Right hindlimb (tissue), 1 donor: Measurements from ENCODE around the gene PHKG2.

Source experiments
- DNase-seq: peaks from one replicate; pipeline ENCODE4 v3.0.0-alpha.2; 2018

Gene PHKG2

DNA sequence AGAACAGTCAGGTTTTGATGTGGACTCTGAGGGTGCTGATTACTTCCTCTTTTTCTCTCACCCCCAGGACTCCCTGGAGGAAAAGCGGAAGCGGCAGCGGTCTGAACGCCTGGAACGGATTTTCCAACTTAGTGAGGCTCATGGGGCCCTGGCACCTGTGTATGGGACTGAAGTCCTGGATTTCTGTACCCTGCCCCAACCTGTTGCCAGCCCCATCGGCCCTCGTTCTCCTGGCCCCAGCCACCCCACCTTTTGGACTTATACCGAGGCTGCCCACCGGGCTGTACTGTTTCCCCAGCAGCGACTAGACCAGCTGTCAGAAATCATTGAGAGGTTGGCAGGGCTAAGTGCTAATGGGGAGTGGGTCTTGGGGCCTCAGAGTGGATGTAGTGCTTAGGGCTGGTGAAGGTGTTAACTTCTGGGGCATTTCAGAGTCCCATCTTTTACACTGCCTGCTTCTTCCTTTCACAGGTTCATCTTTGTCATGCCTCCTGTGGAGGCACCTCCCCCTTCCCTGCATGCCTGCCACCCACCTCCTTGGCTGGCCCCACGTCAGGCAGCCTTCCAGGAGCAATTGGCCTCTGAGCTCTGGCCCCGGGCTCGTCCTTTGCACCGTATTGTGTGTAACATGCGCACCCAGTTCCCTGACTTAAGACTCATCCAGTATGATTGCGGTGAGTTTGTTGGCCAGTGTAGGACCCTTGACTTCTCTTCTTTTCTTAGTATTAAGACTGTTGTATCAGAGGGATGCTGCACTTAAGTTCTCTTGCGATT lies 19.1 kb upstream of the PHKG2 start:
- no peak for DNase-seq

GRCh38 chr16:30731411-30731810 lies 16.8 kb upstream of the PHKG2 start:
- DNase-seq: no peak

DNA sequence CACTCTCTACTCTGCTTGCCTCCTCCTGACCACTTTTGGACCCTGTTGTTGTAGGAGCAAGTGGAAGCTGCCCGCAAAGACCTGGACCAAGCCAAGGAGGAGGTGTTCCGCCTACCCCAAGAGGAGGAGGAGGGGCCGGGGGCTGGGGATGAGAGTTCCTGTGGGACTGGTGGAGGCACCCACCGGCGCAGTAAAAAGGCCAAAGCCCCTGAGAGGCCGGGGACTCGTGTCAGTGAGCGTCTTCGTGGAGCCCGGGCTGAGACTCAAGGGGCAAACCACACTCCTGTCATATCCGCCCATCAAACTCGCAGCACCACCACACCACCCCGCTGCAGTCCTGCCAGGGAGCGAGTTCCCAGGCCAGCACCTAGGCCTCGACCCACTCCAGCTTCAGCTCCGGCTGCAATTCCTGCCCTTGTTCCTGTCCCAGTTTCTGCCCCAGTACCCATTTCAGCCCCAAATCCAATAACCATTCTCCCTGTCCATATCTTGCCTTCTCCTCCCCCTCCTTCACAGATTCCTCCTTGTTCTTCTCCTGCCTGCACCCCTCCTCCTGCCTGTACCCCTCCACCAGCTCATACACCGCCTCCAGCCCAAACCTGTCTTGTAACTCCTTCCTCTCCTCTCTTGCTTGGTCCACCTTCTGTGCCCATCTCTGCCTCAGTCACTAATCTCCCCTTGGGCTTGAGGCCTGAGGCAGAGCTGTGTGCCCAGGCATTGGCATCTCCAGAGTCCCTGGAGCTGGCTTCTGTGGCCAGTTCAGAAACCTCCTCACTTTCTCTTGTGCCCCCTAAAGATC lies 11.0 kb upstream of the PHKG2 start:
- no peak for DNase-seq

DNA sequence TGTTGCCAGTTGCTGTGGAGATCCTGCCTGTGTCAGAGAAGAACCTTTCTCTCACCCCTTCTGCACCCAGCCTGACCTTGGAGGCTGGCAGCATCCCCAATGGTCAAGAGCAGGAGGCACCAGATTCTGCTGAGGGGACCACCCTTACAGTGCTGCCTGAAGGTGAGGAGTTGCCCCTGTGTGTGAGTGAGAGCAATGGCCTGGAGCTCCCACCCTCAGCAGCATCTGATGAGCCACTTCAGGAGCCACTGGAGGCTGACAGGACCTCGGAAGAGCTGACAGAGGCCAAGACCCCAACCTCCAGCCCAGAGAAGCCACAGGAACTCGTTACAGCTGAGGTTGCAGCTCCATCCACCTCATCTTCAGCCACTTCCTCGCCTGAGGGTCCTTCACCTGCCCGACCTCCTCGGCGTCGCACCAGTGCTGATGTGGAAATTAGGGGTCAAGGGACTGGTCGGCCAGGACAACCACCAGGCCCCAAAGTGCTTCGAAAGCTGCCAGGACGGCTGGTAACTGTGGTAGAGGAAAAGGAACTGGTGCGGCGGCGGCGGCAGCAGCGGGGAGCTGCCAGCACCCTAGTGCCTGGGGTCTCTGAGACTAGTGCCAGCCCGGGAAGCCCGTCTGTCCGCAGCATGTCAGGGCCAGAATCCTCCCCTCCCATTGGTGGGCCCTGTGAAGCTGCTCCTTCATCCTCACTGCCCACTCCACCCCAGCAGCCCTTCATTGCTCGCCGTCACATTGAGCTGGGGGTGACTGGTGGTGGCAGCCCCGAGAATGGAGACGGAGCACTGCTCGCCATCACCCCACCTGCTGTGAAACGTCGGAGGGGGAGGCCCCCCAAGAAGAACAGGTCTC lies 10.2 kb upstream of the PHKG2 start:
- DNase-seq: no peak

DNA sequence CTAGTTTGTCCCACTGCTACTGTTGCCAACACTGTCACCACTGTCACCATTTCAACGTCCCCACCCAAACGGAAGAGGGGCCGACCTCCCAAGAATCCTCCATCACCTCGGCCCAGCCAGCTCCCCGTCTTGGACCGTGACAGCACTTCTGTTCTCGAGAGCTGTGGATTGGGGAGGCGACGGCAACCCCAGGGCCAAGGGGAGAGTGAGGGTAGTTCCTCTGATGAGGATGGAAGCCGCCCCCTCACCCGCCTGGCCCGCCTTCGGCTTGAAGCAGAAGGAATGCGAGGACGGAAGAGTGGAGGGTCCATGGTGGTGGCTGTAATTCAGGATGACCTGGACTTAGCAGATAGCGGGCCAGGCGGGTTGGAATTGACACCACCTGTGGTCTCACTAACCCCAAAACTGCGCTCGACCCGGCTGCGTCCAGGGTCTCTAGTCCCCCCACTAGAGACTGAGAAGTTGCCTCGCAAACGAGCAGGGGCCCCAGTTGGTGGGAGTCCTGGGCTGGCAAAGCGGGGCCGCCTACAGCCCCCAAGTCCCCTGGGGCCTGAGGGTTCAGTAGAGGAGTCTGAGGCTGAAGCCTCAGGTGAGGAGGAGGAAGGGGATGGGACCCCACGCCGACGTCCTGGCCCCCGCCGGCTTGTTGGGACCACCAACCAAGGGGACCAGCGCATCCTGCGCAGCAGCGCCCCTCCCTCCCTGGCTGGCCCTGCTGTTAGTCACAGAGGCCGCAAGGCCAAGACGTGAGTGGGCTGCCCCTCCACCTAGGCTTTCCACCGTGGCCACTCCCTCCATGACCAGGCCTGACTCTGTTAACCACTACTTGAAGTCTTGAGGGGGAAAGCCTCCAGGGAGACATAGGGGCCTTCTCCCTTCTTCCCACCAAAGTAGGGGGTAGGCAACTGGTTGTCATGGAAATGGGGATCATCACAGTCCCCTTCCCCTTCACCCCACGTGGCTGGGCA lies 9.0 kb upstream of the PHKG2 start:
- no peak for DNase-seq

GRCh38 chr16:30740364-30741251 lies 7.6 kb upstream of the PHKG2 start:
- peak; percentile 54 for DNase-seq

- DNase-seq: no peak
Observed at GRCh38 chr16:30741461-30741914, 6.7 kb upstream of the PHKG2 start.

GRCh38 chr16:30743716-30744115 lies 4.5 kb upstream of the PHKG2 start:
- peak; percentile 60 for DNase-seq

GRCh38 chr16:30744183-30744582 lies 4.0 kb upstream of the PHKG2 start:
- DNase-seq: peak; percentile 75

DNA sequence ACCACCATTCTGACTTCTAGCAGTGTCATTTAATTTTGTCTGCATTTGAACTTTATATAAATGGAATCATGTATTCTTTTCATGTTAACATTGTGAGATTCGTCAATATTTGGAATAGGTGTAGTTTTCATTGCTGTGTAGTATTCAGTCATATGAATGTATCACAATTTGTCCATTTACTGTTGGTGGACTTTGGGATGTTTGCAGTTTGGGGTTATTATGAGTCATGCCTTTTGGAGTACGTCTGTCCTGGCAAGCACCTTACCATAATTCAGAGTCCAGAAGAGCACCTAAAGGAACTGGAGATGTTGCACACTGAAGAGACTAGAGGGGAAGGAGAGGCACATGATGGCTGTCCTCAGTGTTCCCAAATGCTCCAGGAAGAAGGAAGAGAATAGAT lies 3.1 kb upstream of the PHKG2 start:
- DNase-seq: no peak

DNA sequence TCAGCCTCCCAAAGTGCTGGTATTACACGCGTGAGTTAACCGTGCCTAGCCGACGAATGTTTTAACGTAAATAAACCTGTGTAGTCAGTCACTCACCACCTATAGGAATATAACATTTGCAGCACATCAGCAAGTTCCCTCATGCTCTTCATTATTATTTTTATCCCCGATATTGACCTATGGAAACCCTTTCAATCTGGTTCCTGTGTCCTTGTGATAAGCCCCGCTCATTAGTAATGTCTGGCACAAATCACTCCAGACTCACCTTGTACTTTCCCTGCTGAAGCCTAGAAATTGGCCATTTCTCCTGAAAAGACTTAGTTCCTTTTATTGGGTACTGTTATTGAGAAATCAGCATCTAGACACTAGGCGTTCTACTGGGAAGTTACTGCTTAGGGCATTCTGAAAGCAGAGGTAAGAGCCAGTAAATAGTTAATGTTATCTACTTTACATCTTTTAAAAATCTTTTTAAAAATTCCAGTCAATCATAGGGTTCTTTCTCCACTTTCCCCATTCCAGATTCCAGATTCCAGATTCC lies 1.5 kb upstream of the PHKG2 start:
- DNase-seq: no peak

DNA sequence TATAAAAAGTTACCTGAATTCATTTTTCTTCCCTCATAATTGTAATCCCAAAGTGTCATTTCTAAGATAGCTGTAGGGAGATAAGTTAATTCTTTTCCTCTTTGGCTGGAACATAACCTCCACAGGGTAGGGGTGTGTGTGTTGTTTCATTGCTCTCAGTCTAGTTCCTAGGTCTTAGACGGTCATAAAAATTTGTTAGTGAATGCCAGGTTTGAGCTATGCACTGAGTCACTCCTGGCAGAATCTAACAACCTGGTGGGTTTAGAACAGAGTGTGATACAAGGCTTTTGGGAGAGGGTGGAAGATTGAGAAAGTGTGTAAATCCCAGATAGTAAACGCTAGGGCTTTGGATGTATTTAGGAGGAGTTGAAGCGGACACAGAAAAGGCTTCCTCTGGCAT lies 894 bp upstream of the PHKG2 start:
- DNase-seq: no peak

DNA sequence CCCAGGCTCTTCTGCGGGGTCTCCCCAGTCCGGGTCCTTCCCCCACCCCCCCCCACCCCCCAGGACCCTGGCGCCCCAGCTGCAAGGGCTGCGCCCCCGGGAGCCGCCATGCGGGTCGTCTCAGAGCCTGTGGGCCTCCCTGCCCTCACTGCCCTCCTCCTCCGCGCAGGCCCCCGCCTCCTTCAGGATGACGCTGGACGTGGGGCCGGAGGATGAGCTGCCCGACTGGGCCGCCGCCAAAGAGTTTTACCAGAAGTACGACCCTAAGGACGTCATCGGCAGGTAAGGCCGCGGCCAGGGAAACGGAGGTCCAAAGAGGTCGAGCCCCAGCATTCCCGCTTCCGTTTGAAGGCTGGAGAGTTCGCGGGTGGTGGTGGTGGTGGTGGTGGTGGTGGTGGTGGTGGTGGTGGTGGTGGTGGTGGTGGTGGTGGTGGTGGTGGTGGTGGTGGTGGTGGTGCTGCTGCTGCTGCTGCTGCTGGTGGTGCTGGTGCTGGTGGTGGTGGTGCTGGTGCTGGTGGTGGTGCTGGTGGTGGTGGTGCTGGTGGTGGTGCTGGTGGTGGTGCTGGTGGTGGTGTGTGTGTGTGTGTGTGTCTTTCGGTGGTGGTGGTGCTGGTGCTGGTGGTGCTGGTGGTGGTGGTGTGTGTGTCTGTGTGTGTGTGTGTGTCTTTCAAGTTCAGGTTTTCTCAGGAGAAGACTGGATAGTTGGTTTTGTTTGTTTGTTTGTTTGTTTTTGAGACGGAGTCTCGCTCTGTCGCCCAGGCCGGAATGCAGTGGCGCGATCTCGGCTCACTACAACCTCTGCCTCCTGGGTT lies 615 bp downstream of the PHKG2 start:
- peak; percentile 57 for DNase-seq

GRCh38 chr16:30750201-30750600 lies 2.0 kb downstream of the PHKG2 start:
- no peak for DNase-seq

- DNase-seq: no peak
Observed at GRCh38 chr16:30750876-30751465, 2.7 kb downstream of the PHKG2 start.

- DNase-seq: no peak
Observed at GRCh38 chr16:30753596-30753995, 5.4 kb downstream of the PHKG2 start.

DNA sequence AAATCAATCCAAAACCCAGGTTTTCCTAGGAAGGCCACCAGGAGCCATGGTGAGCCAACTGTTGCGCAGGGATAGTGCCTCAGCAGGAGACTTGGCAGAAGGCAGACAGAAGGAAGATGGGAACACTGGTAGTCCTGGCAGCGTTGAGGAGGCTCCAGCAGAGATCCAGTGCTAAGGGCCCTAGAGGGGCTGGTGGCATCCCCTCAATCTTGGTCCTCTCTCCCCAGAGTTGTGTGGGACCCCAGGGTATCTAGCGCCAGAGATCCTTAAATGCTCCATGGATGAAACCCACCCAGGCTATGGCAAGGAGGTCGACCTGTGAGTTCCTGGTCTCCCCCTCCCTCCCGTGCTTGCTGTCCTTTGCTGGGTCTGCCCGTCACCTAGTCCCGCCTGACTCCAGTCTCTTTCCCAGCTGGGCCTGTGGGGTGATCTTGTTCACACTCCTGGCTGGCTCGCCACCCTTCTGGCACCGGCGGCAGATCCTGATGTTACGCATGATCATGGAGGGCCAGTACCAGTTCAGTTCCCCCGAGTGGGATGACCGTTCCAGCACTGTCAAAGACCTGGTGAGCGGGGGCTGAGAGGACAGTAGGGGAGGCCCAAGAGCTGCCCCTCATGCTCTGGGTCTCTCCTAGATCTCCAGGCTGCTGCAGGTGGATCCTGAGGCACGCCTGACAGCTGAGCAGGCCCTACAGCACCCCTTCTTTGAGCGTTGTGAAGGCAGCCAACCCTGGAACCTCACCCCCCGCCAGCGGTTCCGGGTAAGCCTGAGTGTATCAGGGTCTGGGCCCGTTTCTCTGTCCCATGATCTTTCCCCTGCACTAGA lies 7.9 kb downstream of the PHKG2 start:
- DNase-seq: no peak

DNA sequence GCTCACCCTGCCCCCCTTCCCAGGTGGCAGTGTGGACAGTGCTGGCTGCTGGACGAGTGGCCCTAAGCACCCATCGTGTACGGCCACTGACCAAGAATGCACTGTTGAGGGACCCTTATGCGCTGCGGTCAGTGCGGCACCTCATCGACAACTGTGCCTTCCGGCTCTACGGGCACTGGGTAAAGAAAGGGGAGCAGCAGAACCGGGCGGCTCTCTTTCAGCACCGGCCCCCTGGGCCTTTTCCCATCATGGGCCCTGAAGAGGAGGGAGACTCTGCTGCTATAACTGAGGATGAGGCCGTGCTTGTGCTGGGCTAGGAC lies 8.5 kb downstream of the PHKG2 start:
- DNase-seq: no peak

- DNase-seq: no peak
Observed at GRCh38 chr16:30757316-30757715, 9.1 kb downstream of the PHKG2 start.
